Measurements from ENCODE around the gene MREG. TPM values are rescaled to one million over a fixed set of nuclear protein-coding genes. Genes with fewer than 3 reads are reported as not detected.

Gene MREG
- total RNA-seq, 1 donor from 2014 or later: 10.6 TPM

- Mint-ChIP-seq H3K36me3 (ENCODE audit: low read depth) (peaks cover 27% of the 10 kb centered on the region), H3K4me1 (peaks cover 36% of the 10 kb centered on the region), H3K4me3 (no peak overlapping the region), H3K27ac (no peak overlapping the region), H3K9me3 (no peaks in the 10 kb centered on the region), H3K27me3 (no peaks in the 10 kb centered on the region)
- intact Hi-C loops (cut with micrococcal nuclease): loop anchor here (5.0 kb wide), 1 partner anchor 188 kb away; no protein-coding TSS in a partner anchor
- peak; percentile 94 for DNase-seq
Measured at GRCh38 chr2:216034065-216034464, 20.7 kb upstream of the MREG start.

- intact Hi-C loops (cut with micrococcal nuclease): loop anchor here (2.0 to 5.0 kb wide), 2 partner anchors 75 to 189 kb away; partner anchors contain the start of gene XRCC5
- Mint-ChIP-seq H3K4me1 (peaks cover 36% of the 10 kb centered on the region), H3K36me3 (ENCODE audit: low read depth) (peaks cover 27% of the 10 kb centered on the region), H3K27me3 (no peaks in the 10 kb centered on the region), H3K27ac (no peak overlapping the region), H3K9me3 (no peaks in the 10 kb centered on the region), H3K4me3 (no peak overlapping the region)
- DNase-seq: no peak
Measured at GRCh38 chr2:216033403-216033802, 20.1 kb upstream of the MREG start.

- no peaks in the 10 kb centered on the region for H3K27me3 Mint-ChIP-seq
- H3K4me1 Mint-ChIP-seq: peaks cover 36% of the 10 kb centered on the region
- no peaks in the 10 kb centered on the region for H3K9me3 Mint-ChIP-seq
- intact Hi-C loops (cut with micrococcal nuclease): loop anchor here (1.0 to 5.0 kb wide), 5 partner anchors 19 to 190 kb away; partner anchors contain the start of genes MREG, PECR, TMEM169 and XRCC5
- H3K4me3 Mint-ChIP-seq: peak overlapping the region; percentile 67
- H3K36me3 Mint-ChIP-seq (ENCODE audit: low read depth): peaks cover 22% of the 10 kb centered on the region
- H3K27ac Mint-ChIP-seq: peak overlapping the region; percentile 93
- DNase-seq: no peak
Measured at GRCh38 chr2:216031960-216032689, 18.8 kb upstream of the MREG start.

GRCh38 chr2:216030216-216030615, 16.9 kb upstream of the MREG start:
- intact Hi-C loops (cut with micrococcal nuclease): loop anchor here (5.0 kb wide), 1 partner anchor 192 kb away; no protein-coding TSS in a partner anchor
- Mint-ChIP-seq H3K4me1 (peaks cover 36% of the 10 kb centered on the region), H3K4me3 (no peak overlapping the region), H3K36me3 (ENCODE audit: low read depth) (peaks cover 19% of the 10 kb centered on the region), H3K27me3 (no peaks in the 10 kb centered on the region), H3K27ac (peak overlapping the region; percentile 66), H3K9me3 (no peaks in the 10 kb centered on the region)
- DNase-seq: no peak

- Mint-ChIP-seq H3K27ac (peak overlapping the region; percentile 5), H3K4me1 (peaks cover 36% of the 10 kb centered on the region), H3K4me3 (no peak overlapping the region), H3K36me3 (ENCODE audit: low read depth) (peaks cover 18% of the 10 kb centered on the region), H3K9me3 (no peaks in the 10 kb centered on the region), H3K27me3 (no peaks in the 10 kb centered on the region)
- intact Hi-C loops (cut with micrococcal nuclease): loop anchor here (5.0 kb wide), 1 partner anchor 193 kb away; no protein-coding TSS in a partner anchor
- DNase-seq: no peak
Measured at GRCh38 chr2:216029416-216030129, 16.2 kb upstream of the MREG start.

- no peak overlapping the region for H3K27ac Mint-ChIP-seq
Measured at GRCh38 chr2:216024779-216025336, 11.5 kb upstream of the MREG start.

GRCh38 chr2:216023055-216023648, 9.8 kb upstream of the MREG start:
- Mint-ChIP-seq H3K4me1 (peaks cover 7% of the 10 kb centered on the region), H3K4me3 (no peak overlapping the region), H3K27me3 (no peaks in the 10 kb centered on the region), H3K9me3 (no peaks in the 10 kb centered on the region), H3K36me3 (ENCODE audit: low read depth) (peaks cover 5% of the 10 kb centered on the region), H3K27ac (no peak overlapping the region)
- peak; percentile 84 for DNase-seq
- intact Hi-C loops (cut with micrococcal nuclease): loop anchor here (1.0 kb wide), 1 partner anchor 73 kb away; no protein-coding TSS in a partner anchor

More at GRCh38 chr2:216024779-216025336, 11.5 kb upstream of the MREG start:
- intact Hi-C loops (cut with micrococcal nuclease): no loop called here
- no peak overlapping the region for H3K4me3 Mint-ChIP-seq
- peaks cover 9% of the 10 kb centered on the region for H3K36me3 Mint-ChIP-seq (ENCODE audit: low read depth)
- H3K27me3 Mint-ChIP-seq: no peaks in the 10 kb centered on the region
- H3K9me3 Mint-ChIP-seq: no peaks in the 10 kb centered on the region
- DNase-seq: no peak
- H3K4me1 Mint-ChIP-seq: peaks cover 3% of the 10 kb centered on the region

- H3K4me1 Mint-ChIP-seq: peaks cover 15% of the 10 kb centered on the region
- no peaks in the 10 kb centered on the region for H3K9me3 Mint-ChIP-seq
- H3K27me3 Mint-ChIP-seq: no peaks in the 10 kb centered on the region
- no peak overlapping the region for H3K27ac Mint-ChIP-seq
- H3K4me3 Mint-ChIP-seq: no peak overlapping the region
- no peak for DNase-seq
- intact Hi-C loops (cut with micrococcal nuclease): no loop called here
- peaks cover 5% of the 10 kb centered on the region for H3K36me3 Mint-ChIP-seq (ENCODE audit: low read depth)
Measured at GRCh38 chr2:216021768-216022565, 8.6 kb upstream of the MREG start.

- no peak overlapping the region for H3K27ac Mint-ChIP-seq
- H3K9me3 Mint-ChIP-seq: no peaks in the 10 kb centered on the region
- peaks cover 8% of the 10 kb centered on the region for H3K36me3 Mint-ChIP-seq (ENCODE audit: low read depth)
- no peak for DNase-seq
- no peaks in the 10 kb centered on the region for H3K27me3 Mint-ChIP-seq
- H3K4me1 Mint-ChIP-seq: peaks cover 39% of the 10 kb centered on the region
- no peak overlapping the region for H3K4me3 Mint-ChIP-seq
- intact Hi-C loops (cut with micrococcal nuclease): no loop called here
Measured at GRCh38 chr2:216018709-216019108, 5.4 kb upstream of the MREG start.

GRCh38 chr2:216017365-216017764, 4.0 kb upstream of the MREG start:
- Mint-ChIP-seq H3K27me3 (peaks cover 3% of the 10 kb centered on the region), H3K27ac (peak overlapping the region; percentile 63), H3K36me3 (ENCODE audit: low read depth) (peaks cover 8% of the 10 kb centered on the region), H3K4me3 (peak overlapping the region; percentile 30), H3K4me1 (peaks cover 46% of the 10 kb centered on the region), H3K9me3 (no peaks in the 10 kb centered on the region)
- intact Hi-C loops (cut with micrococcal nuclease): no loop called here
- peak; percentile 70 for DNase-seq

- intact Hi-C loops (cut with micrococcal nuclease): no loop called here
- peak overlapping the region; percentile 81 for H3K27ac Mint-ChIP-seq
- no peak for DNase-seq
- peaks cover 3% of the 10 kb centered on the region for H3K27me3 Mint-ChIP-seq
- no peaks in the 10 kb centered on the region for H3K9me3 Mint-ChIP-seq
- peaks cover 8% of the 10 kb centered on the region for H3K36me3 Mint-ChIP-seq (ENCODE audit: low read depth)
- H3K4me1 Mint-ChIP-seq: peaks cover 51% of the 10 kb centered on the region
- H3K4me3 Mint-ChIP-seq: no peak overlapping the region
Measured at GRCh38 chr2:216016581-216016980, 3.2 kb upstream of the MREG start.

- H3K36me3 Mint-ChIP-seq (ENCODE audit: low read depth): peaks cover 8% of the 10 kb centered on the region
- H3K9me3 Mint-ChIP-seq: no peaks in the 10 kb centered on the region
- H3K4me1 Mint-ChIP-seq: peaks cover 51% of the 10 kb centered on the region
- peaks cover 3% of the 10 kb centered on the region for H3K27me3 Mint-ChIP-seq
- DNase-seq: peak; percentile 87
- peak overlapping the region; percentile 71 for H3K4me3 Mint-ChIP-seq
- H3K27ac Mint-ChIP-seq: peak overlapping the region; percentile 81
- intact Hi-C loops (cut with micrococcal nuclease): no loop called here
Measured at GRCh38 chr2:216015722-216016464, 2.5 kb upstream of the MREG start.

Measured in activated CD4-positive, alpha-beta T cell treated with anti-CD3 and anti-CD28 coated beads, Interleukin-2, amount 10 ng/mL, durations not matched to agents 24 days and 14 days (primary cell).